SH-SY5Y (cell line): Measurements from ENCODE around the gene GRB10.

Experiments used
- GATA2 ChIP-seq: IDR thresholded peaks from 2 replicates; pipeline ENCODE4 v1.6.1; 2011; ENCODE audit warnings: mild to moderate bottlenecking, low read depth, low read length
- GATA3 ChIP-seq: IDR thresholded peaks from 2 replicates; pipeline ENCODE4 v1.6.1; 2011; ENCODE audit warnings: low read depth, mild to moderate bottlenecking, low read length, moderate library complexity

GRB10 gene

DNA sequence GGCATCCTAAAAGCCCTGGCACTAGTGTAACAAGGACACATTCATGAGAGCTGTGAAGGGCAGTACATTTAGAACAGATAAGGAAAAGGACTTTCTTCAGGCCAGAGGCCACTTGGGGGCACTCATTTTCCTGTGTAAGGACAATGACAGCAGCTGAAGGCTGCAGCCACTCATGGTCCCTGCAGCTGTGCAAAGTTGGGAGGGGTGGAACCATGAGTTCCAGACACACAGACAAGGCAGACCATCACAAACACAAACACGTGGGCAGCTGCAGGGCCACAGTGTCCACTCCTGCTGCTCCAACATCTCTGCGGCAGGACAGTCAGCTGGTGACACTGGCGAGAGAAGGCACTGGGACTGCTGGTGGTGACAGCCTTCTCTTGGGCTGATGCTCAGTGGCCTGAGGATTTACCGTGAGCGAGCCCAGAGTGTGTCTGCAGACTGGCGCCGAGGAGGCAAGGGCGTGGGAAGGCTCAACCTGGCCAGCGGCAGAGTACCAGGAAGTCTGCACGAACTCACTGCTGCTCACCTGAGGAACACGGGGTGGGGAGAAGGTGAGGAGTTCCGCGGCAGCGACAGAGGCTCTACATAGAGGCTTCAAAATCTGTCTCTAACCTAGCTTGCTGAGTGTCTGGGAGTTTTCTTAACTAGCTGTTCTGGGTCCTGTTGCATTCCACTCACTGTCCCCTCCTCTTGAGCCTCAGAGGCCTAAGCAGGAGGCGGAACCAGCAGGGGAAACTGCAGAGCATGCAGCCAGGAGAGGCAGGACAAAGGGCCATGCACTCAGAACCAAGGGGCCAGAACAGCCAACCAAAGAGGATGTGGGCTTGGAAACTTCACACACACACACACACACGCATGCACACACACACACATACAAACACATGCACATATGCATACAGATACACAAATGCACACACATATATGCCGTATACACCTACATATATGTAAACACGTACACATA lies 141.0 kb downstream of the GRB10 start:
- no peak for TF ChIP-seq GATA2
- TF ChIP-seq GATA3, result no peak

DNA sequence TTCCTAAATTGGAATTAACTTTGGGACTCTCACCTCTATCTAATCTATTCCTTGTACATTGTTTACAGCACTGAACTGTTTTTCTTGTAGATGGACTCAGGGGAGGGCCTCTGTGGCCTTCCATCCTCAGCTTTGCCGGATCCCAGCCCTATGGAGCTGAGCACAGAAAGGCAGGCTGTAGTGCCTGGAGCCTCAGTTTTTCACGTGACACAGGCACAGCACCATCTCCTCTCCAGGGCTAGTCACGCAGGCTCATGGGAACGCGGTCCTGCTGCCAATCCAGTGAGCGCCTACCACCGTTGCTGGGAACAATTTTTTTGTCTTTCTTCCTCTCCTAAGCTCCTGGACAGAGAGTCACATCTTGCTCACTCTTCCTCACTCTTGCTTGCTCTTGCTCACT lies 141.9 kb downstream of the GRB10 start:
- TF ChIP-seq GATA2, result no peak
- no peak for TF ChIP-seq GATA3

DNA sequence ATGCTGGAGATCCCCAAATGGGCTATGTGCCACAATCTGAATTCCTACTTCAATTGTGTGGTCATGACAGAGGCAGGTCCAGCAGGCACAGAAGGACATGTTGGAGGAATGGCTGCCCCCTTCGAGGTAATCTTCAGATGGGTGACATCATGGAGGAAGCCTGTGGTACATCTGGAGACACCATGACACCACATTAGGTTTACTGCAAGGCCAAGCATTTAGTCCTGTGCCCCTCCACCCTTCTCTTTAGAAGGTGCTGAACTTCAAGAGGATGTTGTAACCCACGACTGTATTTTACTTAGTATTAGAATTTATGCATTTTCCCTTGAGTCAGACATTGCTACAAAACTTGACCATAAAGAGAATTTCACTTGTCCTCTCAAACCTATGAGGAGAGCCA lies 142.4 kb downstream of the GRB10 start:
- no peak for TF ChIP-seq GATA3
- no peak for TF ChIP-seq GATA2

DNA sequence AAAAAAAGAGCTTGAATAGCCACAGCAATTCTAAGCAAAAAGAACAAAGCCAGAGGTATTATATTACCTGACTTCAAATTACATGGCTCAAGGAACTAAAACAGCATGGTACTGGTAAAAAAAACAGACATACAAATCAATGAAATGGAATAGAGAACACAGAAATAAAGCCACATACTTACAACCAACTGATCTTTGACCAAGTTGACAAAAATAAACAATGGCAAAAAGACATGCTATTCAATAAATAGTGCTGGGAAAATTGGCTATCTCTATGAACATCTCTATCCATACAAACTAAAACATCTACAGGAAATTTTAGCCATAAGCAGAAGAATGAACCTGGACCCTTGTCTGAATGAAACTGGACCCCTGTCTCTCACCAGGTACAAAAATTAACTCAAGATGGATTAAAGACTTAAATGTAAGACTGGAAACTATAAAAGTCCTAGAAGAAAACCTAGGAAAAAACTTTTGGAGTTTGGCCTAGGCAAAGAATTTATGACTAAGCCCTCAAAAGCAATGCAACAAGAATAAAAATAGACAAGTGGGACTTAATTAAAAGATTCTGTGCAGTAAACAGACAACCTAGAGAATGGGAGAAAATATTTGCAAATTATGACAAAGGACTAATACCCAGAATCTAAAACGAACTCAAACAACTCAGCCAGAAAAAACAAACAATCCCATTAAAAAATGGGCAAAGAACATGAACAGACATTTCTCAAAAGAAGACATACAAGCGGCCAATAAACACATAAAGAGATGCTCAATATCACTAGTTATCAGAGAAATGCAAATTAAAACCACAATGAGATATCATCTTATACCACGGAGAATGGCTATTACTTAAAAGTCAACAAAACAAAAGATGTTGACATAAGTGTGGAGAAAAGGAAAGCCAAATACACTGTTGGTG lies 144.7 kb downstream of the GRB10 start:
- TF ChIP-seq GATA2 (no peak), GATA3 (no peak)

DNA sequence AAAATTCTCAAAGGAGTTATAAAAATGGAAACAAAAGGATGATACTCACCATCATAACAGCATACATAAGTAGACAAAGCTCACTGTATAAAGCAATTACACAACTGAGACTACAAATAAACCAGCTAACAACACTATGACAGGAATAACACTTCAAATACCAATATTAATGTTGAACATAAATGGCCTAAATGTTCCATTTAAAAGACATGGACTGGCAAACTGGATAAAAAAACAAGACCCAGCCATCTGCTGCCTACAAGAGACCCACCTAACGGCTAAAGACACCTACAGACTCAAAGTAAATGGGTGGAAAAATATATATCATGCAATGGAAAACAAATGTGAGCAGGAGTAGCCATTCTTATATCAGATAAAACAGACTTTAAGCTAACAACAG lies 148.3 kb downstream of the GRB10 start:
- TF ChIP-seq GATA2, result no peak
- no peak for TF ChIP-seq GATA3

DNA sequence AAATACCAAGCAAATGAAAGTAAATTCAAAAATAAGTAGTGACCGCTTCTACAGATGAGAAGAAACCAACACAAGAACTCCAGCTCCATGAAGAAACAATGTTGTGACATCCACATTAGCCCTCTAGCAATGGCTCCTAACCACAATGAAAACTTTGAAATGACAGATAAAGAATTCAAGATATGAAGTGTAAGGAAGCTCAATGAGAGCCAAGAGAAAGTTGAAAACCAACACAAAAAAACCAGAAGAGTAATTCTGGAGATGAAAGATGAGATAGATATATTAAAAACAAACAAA lies 149.3 kb downstream of the GRB10 start:
- no peak for TF ChIP-seq GATA2
- TF ChIP-seq GATA3, result no peak

DNA sequence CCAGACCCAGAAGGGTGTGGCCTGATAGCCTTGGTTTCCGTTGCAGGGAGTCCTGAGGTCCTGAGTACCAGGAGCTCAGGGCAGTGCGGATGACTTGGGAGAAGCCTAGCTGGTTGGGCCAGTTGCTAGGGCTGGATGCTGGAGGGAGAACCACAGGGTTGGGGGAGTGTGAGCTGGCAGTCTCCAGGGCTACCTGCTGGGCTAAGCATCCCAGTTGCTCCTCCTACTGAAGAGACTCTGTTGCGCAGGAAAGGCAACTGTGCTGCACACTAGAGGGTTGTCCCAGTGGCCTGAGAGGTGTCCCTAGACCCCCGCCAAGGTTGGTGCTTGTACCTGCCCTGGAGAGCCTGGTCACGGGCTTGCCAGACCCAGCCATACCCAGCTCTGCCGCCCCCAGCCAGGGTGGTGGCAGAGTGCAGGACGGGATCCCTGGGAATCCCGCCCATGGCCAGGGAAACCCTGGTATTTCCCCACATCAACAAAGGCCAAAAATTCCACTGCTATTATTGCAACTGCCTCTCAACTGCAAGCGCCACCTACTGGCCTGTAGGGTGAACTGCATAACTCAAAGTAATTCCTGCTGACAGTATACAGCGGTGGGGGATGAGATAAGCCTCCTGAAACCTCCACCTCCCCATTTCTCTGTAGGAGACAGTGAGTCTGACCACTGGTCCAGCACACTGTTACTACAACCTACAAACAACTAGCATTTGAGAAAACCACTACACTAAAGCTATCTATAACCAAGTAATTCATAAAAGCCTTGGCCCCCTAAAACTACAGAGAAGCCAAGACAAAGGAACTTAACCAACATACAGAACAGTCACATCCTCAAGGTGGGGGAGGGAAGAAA lies 149.9 kb downstream of the GRB10 start:
- no peak for TF ChIP-seq GATA3
- TF ChIP-seq GATA2, result no peak

DNA sequence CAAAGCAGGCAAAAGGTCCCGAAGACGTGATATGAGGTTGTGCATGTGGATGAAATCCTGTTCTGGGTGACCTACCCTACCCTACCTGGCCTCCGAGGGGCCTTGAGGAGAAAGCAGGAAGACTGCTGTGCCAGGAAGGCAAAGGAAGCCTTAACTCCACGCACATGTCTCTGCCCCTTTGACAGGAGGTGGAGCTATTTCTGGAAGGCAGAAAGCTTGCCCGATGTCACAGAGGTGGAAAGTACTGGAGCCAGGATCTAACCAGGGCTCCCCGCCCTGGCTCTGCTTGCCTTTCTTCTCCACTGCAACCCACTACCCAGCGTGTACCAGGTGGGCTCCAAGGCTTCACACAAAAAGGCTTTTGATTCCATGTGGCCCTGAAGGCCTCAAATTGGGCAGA lies 151.1 kb downstream of the GRB10 start:
- TF ChIP-seq GATA2 (no peak), GATA3 (no peak)

DNA sequence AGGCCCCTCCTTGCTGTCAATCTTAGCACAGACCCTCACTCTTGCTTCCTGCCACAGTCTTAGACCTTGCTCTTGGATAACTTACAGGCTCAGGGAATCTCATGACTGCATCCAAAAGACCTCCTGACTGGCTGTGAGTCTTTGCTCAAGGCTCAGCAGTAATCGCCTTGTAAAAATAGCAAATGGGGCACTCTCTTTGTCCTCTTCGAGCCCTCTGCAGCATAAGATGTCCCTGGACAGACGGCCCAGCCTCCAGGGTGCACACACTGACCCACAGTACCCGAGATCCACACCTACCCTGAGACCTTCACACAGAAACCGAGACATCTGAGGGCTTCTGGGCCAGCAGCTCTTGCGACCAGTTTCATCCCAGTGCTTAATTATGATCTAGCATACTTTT lies 151.6 kb downstream of the GRB10 start:
- TF ChIP-seq GATA3 (no peak), GATA2 (no peak)

DNA sequence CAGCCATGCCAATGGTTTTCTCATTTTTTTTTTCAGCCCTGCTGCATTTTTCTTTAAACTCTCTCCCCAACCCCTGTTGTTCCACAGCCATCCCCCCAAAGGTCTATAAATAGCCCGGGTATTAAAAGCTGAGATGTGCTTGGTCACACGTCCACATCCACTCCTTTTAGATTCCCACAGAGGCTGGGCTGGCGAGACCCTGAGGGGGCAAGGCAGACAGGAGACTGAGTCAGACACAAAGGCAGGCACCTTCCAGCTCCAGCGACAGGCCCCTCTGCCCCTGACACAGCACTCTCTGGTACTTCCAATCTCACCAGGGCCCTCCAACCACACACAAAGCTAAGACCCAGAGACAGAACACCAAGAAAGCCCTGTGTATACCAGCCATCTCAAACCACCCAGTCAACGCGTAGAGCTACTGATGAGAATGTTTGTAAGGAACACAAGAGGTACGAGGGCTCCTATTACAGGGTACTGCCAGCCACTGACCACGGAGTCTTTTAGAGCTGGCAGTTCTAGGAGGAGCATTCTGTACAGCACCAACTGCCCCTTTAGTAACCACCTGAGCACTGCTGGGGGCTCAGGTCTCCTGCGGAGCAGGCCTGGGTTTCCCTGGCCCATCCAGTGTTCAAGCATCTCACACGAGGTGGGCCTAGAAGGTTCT lies 153.3 kb downstream of the GRB10 start:
- TF ChIP-seq GATA2 (no peak), GATA3 (no peak)

DNA sequence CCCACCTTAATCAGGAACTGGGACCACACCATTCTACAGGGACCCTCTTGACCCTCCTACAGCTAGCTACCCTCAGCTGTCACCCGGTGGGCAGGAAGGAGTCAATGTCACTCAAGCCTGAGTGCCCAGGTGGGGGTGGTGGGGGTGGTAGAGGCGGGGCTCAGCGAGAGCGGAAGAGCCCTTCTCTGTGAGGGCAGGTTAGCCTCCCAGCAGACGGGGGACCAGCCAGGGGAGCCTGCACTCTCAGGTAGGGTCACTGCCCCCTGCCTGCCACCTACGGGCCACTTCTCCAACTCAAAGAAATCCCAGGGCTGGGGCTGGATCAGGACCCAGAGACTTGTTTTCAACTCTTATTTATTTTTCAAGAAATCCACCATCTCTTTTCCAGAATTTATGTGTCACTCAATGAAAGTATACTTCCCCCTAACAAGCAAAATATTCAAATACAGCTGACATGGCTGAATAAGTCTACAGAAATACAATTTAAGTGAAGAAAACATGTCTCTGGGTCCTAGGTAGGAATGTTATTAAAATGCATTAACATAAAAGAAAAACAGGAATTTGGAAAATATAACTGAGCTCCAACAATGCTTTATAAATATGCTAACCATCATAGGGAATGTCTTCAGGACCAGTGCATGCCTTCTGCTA lies 154.1 kb downstream of the GRB10 start:
- TF ChIP-seq GATA2 (no peak), GATA3 (no peak)

DNA sequence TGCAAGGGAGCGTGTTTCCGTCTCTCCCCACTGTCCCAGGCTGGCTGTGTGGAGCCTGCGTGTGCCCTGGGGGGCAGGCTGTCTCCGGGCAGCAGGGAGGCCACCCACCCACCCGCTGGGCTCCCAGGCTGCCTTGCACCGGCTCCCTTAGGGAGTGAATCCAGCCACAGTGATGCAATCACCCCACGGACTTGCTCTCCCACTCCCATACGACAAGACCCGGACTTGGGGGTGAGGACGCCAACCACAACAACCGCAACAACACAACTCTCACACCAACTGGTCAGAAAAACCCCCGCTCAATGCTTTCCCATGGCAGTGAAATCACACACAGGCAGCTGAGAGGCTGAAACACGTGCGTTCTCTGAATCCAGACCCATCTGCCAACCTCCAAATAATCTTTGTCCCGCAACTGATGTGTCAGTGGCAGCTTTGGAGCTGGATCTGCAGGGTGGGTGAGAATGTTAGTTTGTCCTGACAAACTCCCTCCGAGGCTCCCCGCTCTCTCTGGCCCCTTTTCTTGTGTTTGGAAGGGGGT lies 154.8 kb downstream of the GRB10 start:
- TF ChIP-seq GATA3 (no peak), GATA2 (no peak)

DNA sequence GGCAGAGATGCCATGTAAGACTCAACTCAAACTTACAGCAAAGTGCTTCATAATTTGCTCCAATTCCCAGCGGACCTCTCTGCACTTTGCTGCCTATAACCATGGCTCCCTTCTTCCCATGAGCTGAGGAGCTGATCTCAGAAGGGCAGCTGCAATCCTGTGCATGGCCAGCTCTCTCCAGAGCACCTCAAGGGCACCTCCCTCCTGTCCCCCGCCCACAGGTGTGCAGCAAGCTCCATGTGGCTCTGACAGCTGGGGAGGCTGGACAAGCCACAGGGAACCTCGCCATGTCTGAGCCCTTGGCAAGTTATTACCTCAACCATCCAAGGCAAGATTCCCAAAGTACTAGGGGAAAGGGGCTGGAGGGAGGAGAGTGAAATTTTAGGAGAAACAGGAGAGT lies 156.4 kb downstream of the GRB10 start:
- TF ChIP-seq GATA3 (no peak), GATA2 (no peak)
